Activated CD4-positive, alpha-beta T cell treated with anti-CD3 and anti-CD28 coated beads, Interleukin-2, amount 10 ng/mL, durations not matched to agents 24 days and 14 days (primary cell): Measurements from ENCODE around the gene TOP3B. TPM values are rescaled to one million over a fixed set of nuclear protein-coding genes. Genes with fewer than 3 reads are reported as not detected.

ENCODE experiments used
- DNase-seq: peaks from one replicate; pipeline ENCODE4 v3.0.0; 2022
- H3K27ac Mint-ChIP-seq: one replicate; pipeline ENCODE4 v1.8.0; 2022; ENCODE audit warnings: mild to moderate bottlenecking, mixed read lengths
- H3K27me3 Mint-ChIP-seq: one replicate; pipeline ENCODE4 v1.8.0; 2022; ENCODE audit warnings: mixed read lengths
- H3K36me3 Mint-ChIP-seq: one replicate; pipeline ENCODE4 v1.8.0; 2022; ENCODE audit warnings: low read depth, mild to moderate bottlenecking, mixed read lengths
- H3K4me1 Mint-ChIP-seq: one replicate; pipeline ENCODE4 v1.8.0; 2021; ENCODE audit warnings: mixed read lengths
- H3K4me3 Mint-ChIP-seq: one replicate; pipeline ENCODE4 v1.8.0; 2022; ENCODE audit warnings: mild to moderate bottlenecking, moderate library complexity, mixed read lengths
- H3K9me3 Mint-ChIP-seq: one replicate; pipeline ENCODE4 v1.8.0; 2021; ENCODE audit warnings: mixed read lengths
- intact Hi-C: fragments of 100-400 bp; cut with micrococcal nuclease; formaldehyde crosslinking; loops from one replicate; pipeline ENCODE4 v1.15.1; 2023
- total RNA-seq: library from RNA; stranded (reverse); gene quantifications from 2 replicates; pipeline ENCODE4 v1.2.3, GENCODE V29; 2022

The TOP3B gene, protein sequence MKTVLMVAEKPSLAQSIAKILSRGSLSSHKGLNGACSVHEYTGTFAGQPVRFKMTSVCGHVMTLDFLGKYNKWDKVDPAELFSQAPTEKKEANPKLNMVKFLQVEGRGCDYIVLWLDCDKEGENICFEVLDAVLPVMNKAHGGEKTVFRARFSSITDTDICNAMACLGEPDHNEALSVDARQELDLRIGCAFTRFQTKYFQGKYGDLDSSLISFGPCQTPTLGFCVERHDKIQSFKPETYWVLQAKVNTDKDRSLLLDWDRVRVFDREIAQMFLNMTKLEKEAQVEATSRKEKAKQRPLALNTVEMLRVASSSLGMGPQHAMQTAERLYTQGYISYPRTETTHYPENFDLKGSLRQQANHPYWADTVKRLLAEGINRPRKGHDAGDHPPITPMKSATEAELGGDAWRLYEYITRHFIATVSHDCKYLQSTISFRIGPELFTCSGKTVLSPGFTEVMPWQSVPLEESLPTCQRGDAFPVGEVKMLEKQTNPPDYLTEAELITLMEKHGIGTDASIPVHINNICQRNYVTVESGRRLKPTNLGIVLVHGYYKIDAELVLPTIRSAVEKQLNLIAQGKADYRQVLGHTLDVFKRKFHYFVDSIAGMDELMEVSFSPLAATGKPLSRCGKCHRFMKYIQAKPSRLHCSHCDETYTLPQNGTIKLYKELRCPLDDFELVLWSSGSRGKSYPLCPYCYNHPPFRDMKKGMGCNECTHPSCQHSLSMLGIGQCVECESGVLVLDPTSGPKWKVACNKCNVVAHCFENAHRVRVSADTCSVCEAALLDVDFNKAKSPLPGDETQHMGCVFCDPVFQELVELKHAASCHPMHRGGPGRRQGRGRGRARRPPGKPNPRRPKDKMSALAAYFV
- total RNA-seq, result 48.0 and 48.6 TPM in 2 replicates

- Mint-ChIP-seq H3K27ac (peak within 1 kb of the TSS; percentile 84), H3K27me3 (no peaks in the 10 kb centered on the region), H3K4me3 (peak within 1 kb of the TSS; percentile 90), H3K36me3 (no peaks in the 10 kb centered on the region), H3K4me1 (peaks cover 13% of the 10 kb centered on the region), H3K9me3 (no peaks in the 10 kb centered on the region)
- peak; percentile 95 for DNase-seq
- intact Hi-C loops, result no loop called here
These were observed at the start of gene TOP3B for GRCh38 chr22:21982338-21982965. TSS of gene TOP3B (minus strand) at chr22:21982787. CDS start at chr22:21975709, 7,078 bp downstream.

DNA sequence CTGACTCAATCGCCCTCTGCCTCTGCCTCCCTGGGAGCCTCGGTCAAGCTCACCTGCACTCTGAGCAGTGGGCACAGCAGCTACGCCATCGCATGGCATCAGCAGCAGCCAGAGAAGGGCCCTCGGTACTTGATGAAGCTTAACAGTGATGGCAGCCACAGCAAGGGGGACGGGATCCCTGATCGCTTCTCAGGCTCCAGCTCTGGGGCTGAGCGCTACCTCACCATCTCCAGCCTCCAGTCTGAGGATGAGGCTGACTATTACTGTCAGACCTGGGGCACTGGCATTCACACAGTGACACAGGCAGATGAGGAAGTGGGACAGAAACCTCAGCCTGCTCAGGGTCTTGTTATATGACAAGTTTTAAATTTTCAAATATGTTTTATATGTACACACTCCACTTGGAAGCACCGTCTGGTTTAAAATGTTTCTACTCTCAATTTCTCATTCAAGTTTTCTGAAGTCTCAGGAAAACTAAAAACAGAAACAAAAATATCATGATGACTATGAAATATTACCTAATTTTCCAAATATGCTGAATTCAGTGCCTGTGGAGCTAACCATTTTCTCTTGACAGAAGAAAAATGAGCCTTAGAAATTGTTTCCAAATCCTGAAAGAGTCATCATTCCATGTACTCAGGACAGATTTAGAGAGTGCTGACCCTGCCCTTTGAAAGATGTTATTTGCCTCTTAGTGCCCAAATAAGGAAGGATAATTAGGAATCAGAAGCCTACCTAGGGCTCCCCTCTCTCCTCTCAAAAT is 48.8 kb upstream of the TOP3B start:
- DNase-seq, result no peak
- H3K27me3 Mint-ChIP-seq, result peaks cover 9% of the 10 kb centered on the region
- H3K4me1 Mint-ChIP-seq, result no peaks in the 10 kb centered on the region
- no peaks in the 10 kb centered on the region for H3K9me3 Mint-ChIP-seq
- intact Hi-C loops, result no loop called here
- H3K27ac Mint-ChIP-seq, result no peak overlapping the region
- no peak overlapping the region for H3K4me3 Mint-ChIP-seq
- no peaks in the 10 kb centered on the region for H3K36me3 Mint-ChIP-seq

DNA sequence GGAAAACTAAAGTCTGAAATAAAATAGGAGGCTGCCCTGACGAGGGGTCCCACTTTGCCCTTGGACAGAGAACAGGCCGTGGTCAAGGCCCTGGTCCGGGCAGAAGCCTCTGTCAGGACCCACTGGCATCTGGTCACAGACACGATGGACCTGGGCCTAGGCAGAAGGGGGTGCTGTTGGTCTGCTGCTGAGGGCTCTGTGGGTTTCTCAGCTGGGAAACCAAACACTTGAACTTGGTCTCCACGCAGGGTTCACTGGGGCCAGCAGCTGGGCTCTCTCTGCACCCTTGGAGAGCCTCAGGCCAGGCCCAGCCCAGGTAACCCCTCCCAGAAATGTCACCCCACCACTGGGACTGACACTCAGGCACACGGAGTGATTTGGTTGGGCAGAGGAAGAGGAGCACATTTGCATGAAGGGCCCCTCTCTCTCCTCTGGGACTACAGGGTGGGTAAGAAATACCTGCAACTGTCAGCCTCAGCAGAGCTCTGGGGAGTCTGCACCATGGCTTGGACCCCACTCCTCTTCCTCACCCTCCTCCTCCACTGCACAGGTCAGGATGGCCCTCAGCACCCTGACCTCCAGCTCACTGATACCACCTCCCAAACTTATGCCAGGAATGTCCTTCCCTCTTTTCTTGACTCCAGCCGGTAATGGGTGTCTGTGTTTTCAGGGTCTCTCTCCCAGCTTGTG is 48.1 kb upstream of the TOP3B start:
- Mint-ChIP-seq H3K36me3 (no peaks in the 10 kb centered on the region), H3K4me1 (no peaks in the 10 kb centered on the region), H3K4me3 (no peak overlapping the region), H3K27me3 (peaks cover 9% of the 10 kb centered on the region), H3K27ac (no peak overlapping the region), H3K9me3 (no peaks in the 10 kb centered on the region)
- intact Hi-C loops, result no loop called here
- DNase-seq, result no peak

DNA sequence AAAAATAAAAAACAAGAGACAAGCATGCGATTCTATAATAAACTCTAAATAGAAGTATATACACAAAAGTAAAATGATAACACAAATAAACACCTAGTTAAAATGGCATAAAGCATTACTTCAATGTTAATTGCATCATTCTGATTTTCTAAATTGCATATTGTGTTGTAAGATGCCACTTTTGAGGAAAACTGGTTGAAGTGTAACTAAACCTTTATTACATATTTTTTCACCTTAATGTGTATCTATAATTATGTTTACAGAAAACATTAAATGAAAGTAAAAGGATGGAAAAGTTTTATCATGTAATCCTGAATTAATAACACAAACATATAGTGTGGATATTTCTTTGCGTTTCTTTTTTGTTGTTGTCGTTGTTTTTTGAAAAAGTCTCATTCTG is 45.4 kb upstream of the TOP3B start:
- Mint-ChIP-seq H3K4me3 (no peak overlapping the region), H3K4me1 (peaks cover 3% of the 10 kb centered on the region), H3K36me3 (no peaks in the 10 kb centered on the region), H3K27me3 (no peaks in the 10 kb centered on the region), H3K9me3 (no peaks in the 10 kb centered on the region), H3K27ac (no peak overlapping the region)
- intact Hi-C loops, result no loop called here
- DNase-seq, result no peak

- no peak overlapping the region for H3K4me3 Mint-ChIP-seq
- no peaks in the 10 kb centered on the region for H3K36me3 Mint-ChIP-seq
- no peak overlapping the region for H3K27ac Mint-ChIP-seq
- H3K4me1 Mint-ChIP-seq, result peaks cover 3% of the 10 kb centered on the region
- intact Hi-C loops, result no loop called here
- no peaks in the 10 kb centered on the region for H3K9me3 Mint-ChIP-seq
- H3K27me3 Mint-ChIP-seq, result peaks cover 3% of the 10 kb centered on the region
- DNase-seq, result no peak
These were observed 43.7 kb upstream of the TOP3B start for GRCh38 chr22:22026157-22026831.

GRCh38 chr22:22025320-22026156 is 43.0 kb upstream of the TOP3B start:
- intact Hi-C loops, result no loop called here
- peaks cover 3% of the 10 kb centered on the region for H3K4me1 Mint-ChIP-seq
- no peaks in the 10 kb centered on the region for H3K9me3 Mint-ChIP-seq
- no peak overlapping the region for H3K27ac Mint-ChIP-seq
- no peak for DNase-seq
- no peaks in the 10 kb centered on the region for H3K36me3 Mint-ChIP-seq
- peaks cover 4% of the 10 kb centered on the region for H3K27me3 Mint-ChIP-seq
- no peak overlapping the region for H3K4me3 Mint-ChIP-seq

DNA sequence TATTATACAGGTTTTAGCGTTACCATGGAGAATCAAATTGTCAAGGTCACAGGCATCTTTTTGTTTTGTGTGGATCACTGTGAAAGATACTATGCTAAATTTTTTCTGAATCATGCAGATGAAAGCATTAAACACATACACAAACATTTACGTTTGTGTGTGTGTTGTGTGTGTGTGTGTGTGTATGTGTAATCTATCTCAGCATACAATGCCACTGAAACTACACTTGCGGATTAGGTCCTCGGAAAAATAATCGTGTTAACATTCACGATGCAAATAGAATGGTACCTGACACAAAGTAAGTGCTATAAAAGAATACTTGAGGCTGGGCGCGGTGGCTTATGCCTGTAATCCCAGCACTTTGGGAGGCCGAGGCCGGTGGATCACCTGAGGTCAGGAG is 41.9 kb upstream of the TOP3B start:
- Mint-ChIP-seq H3K36me3 (no peaks in the 10 kb centered on the region), H3K4me3 (no peak overlapping the region), H3K4me1 (peaks cover 3% of the 10 kb centered on the region), H3K9me3 (no peaks in the 10 kb centered on the region), H3K27ac (no peak overlapping the region), H3K27me3 (peaks cover 5% of the 10 kb centered on the region)
- intact Hi-C loops, result no loop called here
- no peak for DNase-seq

- DNase-seq, result no peak
- H3K27ac Mint-ChIP-seq, result no peak overlapping the region
- H3K27me3 Mint-ChIP-seq, result peaks cover 5% of the 10 kb centered on the region
- peaks cover 3% of the 10 kb centered on the region for H3K4me1 Mint-ChIP-seq
- H3K4me3 Mint-ChIP-seq, result no peak overlapping the region
- no peaks in the 10 kb centered on the region for H3K36me3 Mint-ChIP-seq
- intact Hi-C loops, result no loop called here
- H3K9me3 Mint-ChIP-seq, result no peaks in the 10 kb centered on the region
These were observed 41.1 kb upstream of the TOP3B start for GRCh38 chr22:22023581-22024137.

DNA sequence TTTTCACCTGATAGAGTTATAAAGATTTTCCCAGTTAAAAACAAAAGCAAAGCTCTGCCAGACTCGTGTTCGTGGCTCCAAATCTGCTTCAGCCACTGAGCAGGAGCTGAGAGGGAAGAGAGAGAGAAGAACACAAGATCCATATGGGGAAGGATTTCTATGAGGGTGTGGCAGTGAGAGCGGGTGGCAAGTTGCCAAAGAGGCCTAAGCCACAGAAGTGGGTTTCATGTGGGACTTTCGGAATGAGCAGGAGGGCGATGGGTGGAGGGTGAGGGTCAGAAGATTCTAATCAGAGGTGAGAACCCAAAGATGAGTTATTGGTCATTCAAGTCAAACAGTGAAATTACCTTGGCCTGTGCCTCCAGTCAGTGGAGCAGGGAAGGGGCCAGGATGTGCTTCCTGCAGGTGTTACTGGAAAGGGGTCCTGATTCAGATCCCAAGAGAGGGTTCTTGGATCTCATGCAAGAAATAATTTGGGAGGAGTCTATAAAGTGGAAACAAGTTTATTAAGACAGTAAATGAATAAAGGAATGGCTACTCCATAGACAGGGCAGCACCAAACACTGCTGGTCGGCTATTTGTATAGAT is 40.5 kb upstream of the TOP3B start:
- intact Hi-C loops, result no loop called here
- Mint-ChIP-seq H3K27ac (no peak overlapping the region), H3K4me1 (peaks cover 3% of the 10 kb centered on the region), H3K9me3 (no peaks in the 10 kb centered on the region), H3K27me3 (peaks cover 8% of the 10 kb centered on the region), H3K36me3 (no peaks in the 10 kb centered on the region), H3K4me3 (no peak overlapping the region)
- no peak for DNase-seq

DNA sequence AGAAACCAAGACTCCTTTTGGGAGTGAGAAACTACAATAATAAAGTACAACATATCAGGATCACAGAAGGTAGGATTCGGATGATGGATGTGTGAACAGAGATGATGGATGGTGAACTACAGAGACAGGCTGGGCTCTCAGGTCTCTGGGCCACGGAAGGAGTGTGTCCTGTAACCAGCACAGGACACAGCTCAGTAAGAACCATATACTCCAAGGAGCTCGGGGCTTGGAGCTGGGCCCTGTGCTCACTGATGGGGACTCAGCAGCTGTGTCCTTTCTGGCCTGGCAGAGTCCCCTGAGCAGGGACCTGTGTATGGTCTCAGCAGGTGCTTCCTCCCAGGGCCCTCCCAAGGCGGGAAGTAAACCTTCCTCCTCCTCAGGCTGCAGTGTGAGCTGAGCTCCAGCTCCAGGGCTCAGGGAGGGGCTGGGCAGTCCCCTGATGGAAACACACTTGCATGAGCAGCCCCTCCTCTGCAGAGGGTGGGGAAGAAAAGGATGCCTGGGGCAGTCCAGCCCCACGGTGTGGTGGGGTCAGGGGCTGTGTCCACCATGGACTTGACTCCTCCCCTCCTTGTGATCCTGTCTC is 39.8 kb upstream of the TOP3B start:
- H3K9me3 Mint-ChIP-seq, result no peaks in the 10 kb centered on the region

GRCh38 chr22:22021162-22021750 is 38.7 kb upstream of the TOP3B start:
- intact Hi-C loops, result no loop called here
- no peaks in the 10 kb centered on the region for H3K36me3 Mint-ChIP-seq
- H3K27me3 Mint-ChIP-seq, result peaks cover 11% of the 10 kb centered on the region
- no peak overlapping the region for H3K27ac Mint-ChIP-seq
- DNase-seq, result no peak
- H3K9me3 Mint-ChIP-seq, result no peaks in the 10 kb centered on the region
- peaks cover 3% of the 10 kb centered on the region for H3K4me1 Mint-ChIP-seq
- no peak overlapping the region for H3K4me3 Mint-ChIP-seq

More for the DNA sequence above, 39.8 kb upstream of the TOP3B start:
- Mint-ChIP-seq H3K36me3 (no peaks in the 10 kb centered on the region), H3K27ac (no peak overlapping the region), H3K27me3 (peaks cover 11% of the 10 kb centered on the region), H3K4me1 (peaks cover 3% of the 10 kb centered on the region), H3K4me3 (no peak overlapping the region)
- no peak for DNase-seq
- intact Hi-C loops, result no loop called here
